Neutrophil (primary cell): Measurements from ENCODE around the gene ASGR1.

Experiments
- H3K27ac ChIP-seq: fragments of 200-600 bp; sonication (generic); 2 replicates; pipeline ENCODE4 v1.5.1; 2016; ENCODE audit warnings: mild to moderate bottlenecking, moderate library complexity
- H3K27me3 ChIP-seq: fragments of 200-600 bp; sonication (generic); 2 replicates; pipeline ENCODE4 v1.6.0; 2016; ENCODE audit warnings: mild to moderate bottlenecking
- H3K36me3 ChIP-seq: fragments of 200-600 bp; sonication (generic); 2 replicates; pipeline ENCODE4 v1.5.1; 2017
- H3K4me1 ChIP-seq, 2 experiments: fragments of 200-600 bp in 1 of 2; sonication (generic) in 1 of 2; 1 replicate in 1 of 2; 2 replicates in 1 of 2; pipeline versions ENCODE4 v1.5.1 to v1.6.1; 2013 to 2016; ENCODE audit warnings: low read depth in 1 of 2, low read length in 1 of 2, mild to moderate bottlenecking in 1 of 2, moderate library complexity in 1 of 2; ENCODE audit not compliant: control insufficient read depth in 1 of 2, insufficient read depth in 1 of 2
- H3K4me3 ChIP-seq, 2 experiments: fragments of 200-600 bp in 1 of 2; sonication (generic) in 1 of 2; 1 replicate in 1 of 2; 2 replicates in 1 of 2; pipeline ENCODE4 v1.5.1; 2013 to 2016; ENCODE audit warnings: low read depth in 1 of 2, low read length in 1 of 2, mild to moderate bottlenecking in 1 of 2, moderate library complexity in 1 of 2
- H3K9me3 ChIP-seq: fragments of 200-600 bp; sonication (generic); 2 replicates; pipeline ENCODE4 v1.5.1; 2016
- CTCF ChIP-seq: fragments of 200-600 bp; sonication (generic); IDR thresholded peaks from 2 replicates; pipeline ENCODE4 v1.5.1; 2016; ENCODE audit warnings: antibody characterized with exemption

Gene ASGR1

GRCh38 chr17:7221278-7222092 lies 42.3 kb upstream of the ASGR1 start:
- TF ChIP-seq CTCF, result no peak
- Histone ChIP-seq H3K36me3 (peaks cover 45% of the 10 kb centered on the region), H3K27ac (peak overlapping the region; percentile 75), H3K9me3 (no peaks in the 10 kb centered on the region), H3K4me1 (peaks cover 30 to 38% of the 10 kb centered on the region in 2 experiments), H3K27me3 (peaks cover 6% of the 10 kb centered on the region), H3K4me3 (no peak overlapping the region)

GRCh38 chr17:7220593-7221277 lies 41.6 kb upstream of the ASGR1 start:
- Histone ChIP-seq H3K4me3 (peak overlapping the region; percentile 89 to 90), H3K36me3 (peaks cover 38% of the 10 kb centered on the region), H3K27ac (peak overlapping the region; percentile 75), H3K9me3 (no peaks in the 10 kb centered on the region), H3K27me3 (peaks cover 12% of the 10 kb centered on the region), H3K4me1 (peaks cover 30 to 38% of the 10 kb centered on the region in 2 experiments)
- TF ChIP-seq CTCF, result peak; percentile 55

- Histone ChIP-seq H3K27ac (peak within 1 kb of the TSS; percentile 75), H3K36me3 (peaks cover 33% of the 10 kb centered on the region), H3K27me3 (peaks cover 12% of the 10 kb centered on the region), H3K9me3 (no peaks in the 10 kb centered on the region), H3K4me1 (peaks cover 33 to 43% of the 10 kb centered on the region in 2 experiments), H3K4me3 (peak within 1 kb of the TSS; percentile 89 to 90)
- no peak for TF ChIP-seq CTCF
Measured at GRCh38 chr17:7219812-7220592, 40.8 kb upstream of the ASGR1 start, which contains the start of the genes ACADVL and DLG4. ACADVL (plus strand) TSS chr17:7219938; CDS start chr17:7219985, 47 bp downstream. DLG4 (minus strand) TSS chr17:7219836.

- Histone ChIP-seq H3K36me3 (peaks cover 26% of the 10 kb centered on the region), H3K4me3 (peak overlapping the region; percentile 89 to 90), H3K4me1 (peaks cover 40 to 50% of the 10 kb centered on the region in 2 experiments), H3K27ac (peak overlapping the region; percentile 75), H3K27me3 (peaks cover 12% of the 10 kb centered on the region), H3K9me3 (no peaks in the 10 kb centered on the region)
- TF ChIP-seq CTCF, result no peak
Measured at GRCh38 chr17:7219229-7219811, 40.1 kb upstream of the ASGR1 start.

GRCh38 chr17:7218758-7219157 lies 39.6 kb upstream of the ASGR1 start:
- H3K27ac ChIP-seq, result no peak overlapping the region
- peaks cover 20% of the 10 kb centered on the region for H3K36me3 ChIP-seq
- H3K4me1 ChIP-seq, result peaks cover 45 to 55% of the 10 kb centered on the region in 2 experiments
- H3K27me3 ChIP-seq, result peaks cover 12% of the 10 kb centered on the region
- H3K4me3 ChIP-seq, result no peak overlapping the region
- no peaks in the 10 kb centered on the region for H3K9me3 ChIP-seq
- no peak for TF ChIP-seq CTCF
